Neural progenitor cell (in vitro differentiated cells): Measurements from ENCODE around the gene RAB11FIP3.

Experiments
- CTCF ChIP-seq: fragments of 200-600 bp; sonication (generic); IDR thresholded peaks from 2 replicates; pipeline ENCODE4 v1.5.1; 2017; ENCODE audit warnings: antibody characterized with exemption, mild to moderate bottlenecking
- EZH2 ChIP-seq: fragments of 200-600 bp; sonication (generic); IDR thresholded peaks from 2 replicates; pipeline ENCODE4 v1.6.1; 2017; ENCODE audit warnings: antibody characterized with exemption, mild to moderate bottlenecking, moderate library complexity

- TF ChIP-seq EZH2 (no peak), CTCF (no peak)
Measured at GRCh38 chr16:414395-415169, 10.9 kb upstream of the RAB11FIP3 start.
